Gastrocnemius medialis (tissue), 4 donors: ENCODE measurements around the gene PRR33. TPM values are rescaled to one million over a fixed set of nuclear protein-coding genes. Genes with fewer than 3 reads are reported as not detected.

Experiments
- ATAC-seq, 2 donors: fragments of 150-250 bp; one replicate each; pipeline ENCODE4 v1.9.1; 2016
- DNase-seq, 2 donors: peaks; one replicate each; pipeline ENCODE4 v3.0.0-alpha.2; 2019
- H3K27ac ChIP-seq, 4 donors: fragments of 200-600 bp; sonication (generic); 1 replicate in 1 of 4; 2 replicates in 3 of 4; pipeline ENCODE4 v1.5.1; 2016 to 2018; ENCODE audit warnings: mild to moderate bottlenecking in 2 of 4, moderate library complexity in 1 of 4
- H3K27me3 ChIP-seq, 3 donors: fragments of 200-600 bp; sonication (generic) in 2 of 3; 1 replicate in 1 of 3; 2 replicates in 2 of 3; pipeline versions ENCODE4 v1.5.1 to v1.6.0; 2016 to 2019; ENCODE audit warnings: mild to moderate bottlenecking in 1 of 3, moderate library complexity in 1 of 3
- H3K36me3 ChIP-seq, 2 donors: fragments of 200-600 bp; sonication (generic) in 1 of 2; one replicate each; pipeline ENCODE4 v1.5.1; 2017 to 2018
- H3K4me1 ChIP-seq, 2 donors: fragments of 200-600 bp; sonication (generic) in 1 of 2; one replicate each; pipeline ENCODE4 v1.5.1; 2016 to 2017; ENCODE audit warnings: mild to moderate bottlenecking in 2 of 2
- H3K4me3 ChIP-seq, 4 donors: fragments of 200-600 bp; sonication (generic) in 3 of 4; 1 replicate in 1 of 4; 2 replicates in 3 of 4; pipeline ENCODE4 v1.5.1; 2016 to 2019; ENCODE audit warnings: mild to moderate bottlenecking in 2 of 4
- H3K9me3 ChIP-seq, 3 donors: fragments of 200-600 bp; sonication (generic) in 2 of 3; 1 replicate in 1 of 3; 2 replicates in 2 of 3; pipeline ENCODE4 v1.5.1; 2016 to 2019
- POLR2A ChIP-seq, 2 donors: fragments of 450-650 bp; IDR thresholded peaks; one replicate each; pipeline ENCODE4 v1.6.1; 2017; ENCODE audit warnings: antibody characterized with exemption in 2 of 2, mild to moderate bottlenecking in 2 of 2, moderate library complexity in 2 of 2
- in situ Hi-C, 4 donors: fragments of 200-750 bp; cut with MboI; loops; one replicate each; pipeline versions ENCODE4 v1.15.0 to v1.8.0; 2017; ENCODE audit warnings: low sequenced_read_pairs in 4 of 4
- intact Hi-C: fragments of 100-400 bp; cut with DNase I; formaldehyde crosslinking; loops from one replicate; pipeline ENCODE4 v1.15.1; 2023; ENCODE audit warnings: low total_unique reads
- total RNA-seq, 4 donors: library from RNA; depleted of rRNA; stranded (reverse); fragments of >200 nt; gene quantifications; one replicate each; pipeline versions ENCODE4 v1.1.0 to v1.2.3, GENCODE V29; 2016
- TF ChIP-seq, protein P1 (sequence below), 5 experiments: fragments of 450-650 bp in 3 of 5; fragments of 200-600 bp in 2 of 5; sonication (generic) in 2 of 5; IDR thresholded peaks in 4 of 5; conservative IDR thresholded peaks in 1 of 5; 1 replicate in 4 of 5; 2 replicates in 1 of 5; pipeline ENCODE4 v1.5.1; 2016 to 2019; ENCODE audit warnings: antibody characterized with exemption in 5 of 5, mild to moderate bottlenecking in 3 of 5, moderate library complexity in 3 of 5

Gene PRR33
- total RNA-seq, 4 donors from 2014 or later: 0.16 to 2.3 (median 1.0) TPM

DNA sequence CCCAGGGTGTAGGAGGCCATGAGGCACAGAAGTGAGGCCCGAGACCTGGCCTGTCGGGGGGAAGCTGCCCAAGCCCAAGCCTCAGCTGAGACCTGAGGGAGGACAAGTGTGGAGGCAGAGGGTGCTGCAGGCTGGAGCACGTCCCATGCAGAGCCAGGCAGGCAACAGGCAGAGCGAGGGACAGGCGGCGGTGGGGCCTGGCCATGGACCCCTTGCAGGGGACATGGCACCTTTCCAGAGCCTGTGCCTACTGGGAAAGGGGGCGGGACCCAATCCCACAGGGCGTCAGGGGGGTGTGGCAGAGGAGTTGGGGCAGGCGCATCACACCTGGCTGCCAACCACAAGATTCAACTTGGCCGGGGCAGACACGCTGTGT is 48.6 kb downstream of the PRR33 start:
- Histone ChIP-seq H3K9me3 (no peaks in the 10 kb centered on the region), H3K27ac (peak overlapping the region; percentile 49 to 95 (median 76)), H3K4me3 (no peak overlapping the region), H3K4me1 (peaks cover 0 to 21% of the 10 kb centered on the region in 2 donors), H3K27me3 (no peaks in the 10 kb centered on the region), H3K36me3 (no peaks in the 10 kb centered on the region)
- in situ Hi-C loops: no loop called here
- intact Hi-C loops: no loop called here
- ATAC-seq (no peak), DNase-seq (no peak)
- TF ChIP-seq, protein P1, sequence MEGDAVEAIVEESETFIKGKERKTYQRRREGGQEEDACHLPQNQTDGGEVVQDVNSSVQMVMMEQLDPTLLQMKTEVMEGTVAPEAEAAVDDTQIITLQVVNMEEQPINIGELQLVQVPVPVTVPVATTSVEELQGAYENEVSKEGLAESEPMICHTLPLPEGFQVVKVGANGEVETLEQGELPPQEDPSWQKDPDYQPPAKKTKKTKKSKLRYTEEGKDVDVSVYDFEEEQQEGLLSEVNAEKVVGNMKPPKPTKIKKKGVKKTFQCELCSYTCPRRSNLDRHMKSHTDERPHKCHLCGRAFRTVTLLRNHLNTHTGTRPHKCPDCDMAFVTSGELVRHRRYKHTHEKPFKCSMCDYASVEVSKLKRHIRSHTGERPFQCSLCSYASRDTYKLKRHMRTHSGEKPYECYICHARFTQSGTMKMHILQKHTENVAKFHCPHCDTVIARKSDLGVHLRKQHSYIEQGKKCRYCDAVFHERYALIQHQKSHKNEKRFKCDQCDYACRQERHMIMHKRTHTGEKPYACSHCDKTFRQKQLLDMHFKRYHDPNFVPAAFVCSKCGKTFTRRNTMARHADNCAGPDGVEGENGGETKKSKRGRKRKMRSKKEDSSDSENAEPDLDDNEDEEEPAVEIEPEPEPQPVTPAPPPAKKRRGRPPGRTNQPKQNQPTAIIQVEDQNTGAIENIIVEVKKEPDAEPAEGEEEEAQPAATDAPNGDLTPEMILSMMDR (IDR thresholded peaks at IDR 0.05 in 4 of 5, conservative IDR thresholded peaks at IDR 0.05 in 1 of 5): no peak
- no peak for TF ChIP-seq POLR2A (IDR thresholded peaks at IDR 0.05)

DNA sequence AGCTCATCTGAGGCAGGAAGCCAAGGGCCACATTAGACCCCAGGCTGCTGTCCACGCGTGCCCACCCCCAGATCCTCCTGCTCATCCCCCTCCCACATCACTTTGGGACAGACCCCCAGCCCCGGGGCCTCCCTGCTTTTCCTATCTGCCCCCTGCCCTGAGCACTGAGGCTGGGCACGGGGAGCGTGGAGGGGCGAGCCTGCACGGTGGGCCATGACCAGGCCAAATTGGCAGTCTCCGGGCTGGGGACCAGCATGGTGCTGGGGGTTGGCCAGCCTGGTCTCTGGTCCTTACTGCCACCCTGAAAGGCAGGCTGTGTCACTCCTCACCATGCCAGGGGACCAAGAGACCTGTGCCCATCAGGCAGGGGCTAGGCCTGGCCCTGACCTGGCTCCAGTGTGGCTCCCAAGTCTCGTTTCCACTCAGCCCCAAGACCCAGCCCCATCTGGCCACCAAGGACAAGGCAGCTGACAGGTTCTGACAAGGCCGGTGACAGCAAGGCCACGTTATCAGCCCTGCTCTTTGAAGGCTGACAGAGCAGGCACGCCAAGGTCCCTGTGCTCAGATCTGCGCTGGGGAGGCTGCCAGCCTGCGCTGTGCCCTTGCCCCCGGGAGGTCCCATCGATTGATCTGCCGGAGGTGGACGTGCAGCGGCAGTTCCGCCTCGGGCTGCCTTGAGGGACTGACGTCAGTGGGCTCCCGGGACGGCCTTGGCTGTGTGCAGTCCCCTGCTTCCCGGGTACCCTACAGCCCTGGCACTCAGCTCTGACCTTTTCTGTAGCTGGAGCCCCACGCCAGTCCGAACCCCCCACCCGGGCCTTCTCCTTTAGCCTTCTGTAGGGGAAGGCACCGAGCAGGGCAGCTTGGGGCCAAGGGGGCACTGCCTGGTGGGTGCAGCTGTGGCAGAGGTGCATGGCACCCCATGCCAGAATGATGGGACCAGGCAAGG is 49.3 kb downstream of the PRR33 start:
- in situ Hi-C loops: no loop called here

DNA sequence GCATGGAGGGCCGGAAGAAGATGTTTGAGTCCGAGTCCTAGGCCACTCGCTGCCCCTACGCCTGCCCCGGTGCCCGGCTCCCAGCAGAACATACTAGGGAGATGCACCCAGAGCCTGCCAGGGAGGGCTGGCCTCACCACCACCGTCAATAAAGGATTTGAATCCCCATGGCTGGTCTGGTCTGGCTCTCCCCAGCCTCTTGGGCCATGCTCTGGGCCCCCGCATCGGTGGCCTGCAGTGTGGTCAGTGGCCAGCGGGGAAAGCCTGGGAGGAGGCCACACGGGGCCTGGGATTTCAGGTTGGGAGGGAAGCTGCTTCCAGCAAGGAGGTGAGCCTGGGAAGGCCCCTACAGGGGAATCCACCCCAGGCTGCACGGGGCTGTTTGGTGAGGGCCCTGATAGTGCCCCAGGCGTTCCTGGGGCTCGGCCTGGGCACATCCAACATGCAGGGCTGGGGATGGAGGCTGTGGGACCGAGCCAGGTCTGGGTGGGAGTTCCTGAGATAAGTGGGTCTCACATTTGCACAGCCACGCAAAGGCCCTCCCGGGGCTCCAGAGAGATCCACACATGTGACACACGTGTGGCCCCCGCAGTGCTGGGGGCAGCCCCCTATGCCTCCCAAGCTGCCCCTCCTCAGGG is 50.1 kb downstream of the PRR33 start:
- H3K27ac ChIP-seq: peak overlapping the region; percentile 49 to 95 (median 76)
- peaks cover 0 to 28% of the 10 kb centered on the region in 2 donors for H3K4me1 ChIP-seq
- DNase-seq (peak in 1 of 2 donors; percentile 19), ATAC-seq (no peak)
- H3K36me3 ChIP-seq: no peaks in the 10 kb centered on the region
- in situ Hi-C loops (no loop called here), intact Hi-C loops (no loop called here)
- no peaks in the 10 kb centered on the region for H3K27me3 ChIP-seq
- no peak overlapping the region for H3K4me3 ChIP-seq
- TF ChIP-seq POLR2A (IDR thresholded peaks at IDR 0.05): no peak
- TF ChIP-seq, protein P1 (IDR thresholded peaks at IDR 0.05 in 4 of 5, conservative IDR thresholded peaks at IDR 0.05 in 1 of 5): no peak
- no peaks in the 10 kb centered on the region for H3K9me3 ChIP-seq

More for the DNA sequence above, 49.3 kb downstream of the PRR33 start:
- DNase-seq: peak in 1 of 2 donors; percentile 67
- peak overlapping the region; percentile 49 to 95 (median 76) for H3K27ac ChIP-seq
- peaks cover 0 to 26% of the 10 kb centered on the region in 2 donors for H3K4me1 ChIP-seq
- no peak overlapping the region for H3K4me3 ChIP-seq
- TF ChIP-seq, protein P1 (IDR thresholded peaks at IDR 0.05 in 4 of 5, conservative IDR thresholded peaks at IDR 0.05 in 1 of 5): no peak
- no peak for TF ChIP-seq POLR2A (IDR thresholded peaks at IDR 0.05)
- peak; percentile 4 to 28 for ATAC-seq
- intact Hi-C loops: no loop called here
- H3K36me3 ChIP-seq: no peaks in the 10 kb centered on the region
- no peaks in the 10 kb centered on the region for H3K27me3 ChIP-seq
- no peaks in the 10 kb centered on the region for H3K9me3 ChIP-seq

DNA sequence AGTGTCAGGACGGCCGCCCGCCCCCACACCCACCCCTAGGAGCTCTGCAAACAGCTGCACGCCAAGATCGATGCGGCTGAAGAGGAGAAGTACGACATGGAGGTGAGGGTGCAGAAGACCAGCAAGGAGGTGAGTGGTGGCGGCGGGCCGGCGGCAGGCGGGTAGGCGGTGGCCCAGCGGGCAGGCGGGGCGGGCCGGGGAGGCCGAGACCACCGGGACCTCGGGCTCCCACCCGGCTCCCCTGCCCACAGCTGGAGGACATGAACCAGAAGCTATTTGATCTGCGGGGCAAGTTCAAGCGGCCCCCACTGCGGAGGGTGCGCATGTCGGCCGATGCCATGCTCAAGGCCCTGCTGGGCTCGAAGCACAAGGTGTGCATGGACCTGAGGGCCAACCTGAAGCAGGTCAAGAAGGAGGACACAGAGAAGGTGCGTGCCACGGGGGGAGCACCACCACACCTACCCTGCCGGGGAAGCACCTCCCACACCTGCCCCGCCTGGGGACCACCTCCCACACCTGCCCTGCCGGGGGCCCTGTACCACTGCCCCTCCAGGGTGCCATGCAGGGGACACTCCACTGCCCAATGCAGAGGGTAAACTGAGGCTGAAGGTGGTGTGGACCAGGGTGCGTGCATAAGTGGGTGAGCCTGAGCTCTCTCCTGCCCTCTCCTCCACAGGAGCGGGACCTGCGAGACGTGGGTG is 50.8 kb downstream of the PRR33 start:
- ATAC-seq: no peak
- DNase-seq: peak in 1 of 2 donors; percentile 21
- no peaks in the 10 kb centered on the region for H3K36me3 ChIP-seq
- peak overlapping the region; percentile 88 to 95 (median 92) for H3K27ac ChIP-seq
- in situ Hi-C loops: no loop called here
- peaks cover 0 to 28% of the 10 kb centered on the region in 2 donors for H3K4me1 ChIP-seq
- no peaks in the 10 kb centered on the region for H3K9me3 ChIP-seq
- H3K4me3 ChIP-seq: peak overlapping the region in 2 of 4 donors; percentile 44 to 57
- no peak for TF ChIP-seq POLR2A (IDR thresholded peaks at IDR 0.05)
- TF ChIP-seq, protein P1 (IDR thresholded peaks at IDR 0.05 in 4 of 5, conservative IDR thresholded peaks at IDR 0.05 in 1 of 5): no peak
- intact Hi-C loops: no loop called here
- H3K27me3 ChIP-seq: no peaks in the 10 kb centered on the region
